SK-N-SH (cell line): ENCODE data around the gene ASF1B. TPM values are rescaled to one million over a fixed set of nuclear protein-coding genes. Genes with fewer than 3 reads are reported as not detected.

Source experiments
- CTCF ChIA-PET: fragments of 300-600, 350-600 bp; formaldehyde crosslinking; extraction: SDS; loops from one replicate; lab custom pipeline; 2021; lab: Yijun Ruan, JAX
- POLR2A ChIA-PET: fragments of 350-600 bp; sonication (Branson Sonifier 250); formaldehyde crosslinking; extraction: SDS; loops from one replicate; lab custom pipeline; 2020; ENCODE audit warnings: antibody characterized with exemption, inconsistent platforms; lab: Yijun Ruan, JAX
- DNase-seq: peaks from one replicate; pipeline ENCODE4 v3.0.0; 2012
- H2AFZ ChIP-seq: fragments of 200-600 bp; sonication (generic); 2 replicates; pipeline ENCODE4 v1.8.1; 2016; ENCODE audit warnings: antibody characterized with exemption, mild to moderate bottlenecking, low read depth
- H3F3A ChIP-seq: fragments of 200-600 bp; sonication (generic); replicated peaks from 2 replicates; pipeline ENCODE3; 2016; ENCODE audit warnings: antibody characterized with exemption, mild to moderate bottlenecking; ENCODE audit not compliant: insufficient read depth
- H3K27ac ChIP-seq, 2 experiments: fragments of 200-500 bp in 1 of 2; fragments of 200-600 bp in 1 of 2; sonication (Bioruptor generic) in 1 of 2; sonication (generic), shearing (Covaris generic) in 1 of 2; 2 replicates each; pipeline versions ENCODE4 v1.5.1 to v1.6.1; 2014 to 2016; ENCODE audit warnings: low read depth in 2 of 2, inconsistent platforms in 1 of 2, low read length in 1 of 2, mild to moderate bottlenecking in 1 of 2, mixed read lengths in 1 of 2
- H3K27me3 ChIP-seq: fragments of 200-600 bp; sonication (generic), shearing (Covaris generic); 2 replicates; pipeline ENCODE4 v1.6.1; 2016; ENCODE audit warnings: mixed run types; ENCODE audit not compliant: insufficient read depth
- H3K36me3 ChIP-seq, 2 experiments: fragments of 200-500 bp in 1 of 2; fragments of 200-600 bp in 1 of 2; sonication (Bioruptor generic) in 1 of 2; sonication (generic) in 1 of 2; replicated peaks in 1 of 2; 2 replicates each; pipeline versions ENCODE3 to v1.5.1; 2014 to 2016; ENCODE audit warnings: low read length in 1 of 2, mild to moderate bottlenecking in 1 of 2; ENCODE audit not compliant: insufficient read depth in 2 of 2, control insufficient read depth in 1 of 2
- H3K4me1 ChIP-seq, 2 experiments: fragments of 200-500 bp in 1 of 2; fragments of 200-600 bp in 1 of 2; sonication (Bioruptor generic) in 1 of 2; sonication (generic), shearing (Covaris generic) in 1 of 2; 2 replicates each; pipeline versions ENCODE4 v1.5.1 to v1.6.1; 2014 to 2016; ENCODE audit warnings: low read depth in 1 of 2, low read length in 1 of 2, mixed run types in 1 of 2; ENCODE audit not compliant: insufficient read depth in 2 of 2, control insufficient read depth in 1 of 2
- H3K4me2 ChIP-seq: fragments of 200-600 bp; sonication (generic), shearing (Covaris generic); 2 replicates; pipeline ENCODE4 v1.6.1; 2017; ENCODE audit warnings: mixed run types
- H3K4me3 ChIP-seq, 2 experiments: fragments of 200-500 bp in 1 of 2; fragments of 200-600 bp in 1 of 2; sonication (Bioruptor generic) in 1 of 2; sonication (generic), shearing (Covaris generic) in 1 of 2; 2 replicates each; pipeline versions ENCODE4 v1.5.1 to v1.8.1; 2014 to 2016; ENCODE audit warnings: low read depth in 2 of 2, inconsistent platforms in 1 of 2, low read length in 1 of 2, mild to moderate bottlenecking in 1 of 2, mixed read lengths in 1 of 2, moderate library complexity in 1 of 2
- H3K79me2 ChIP-seq: fragments of 200-600 bp; sonication (generic); 2 replicates; pipeline ENCODE4 v1.8.1; 2017; ENCODE audit warnings: mild to moderate bottlenecking; ENCODE audit not compliant: insufficient read depth
- H3K9ac ChIP-seq: fragments of 200-600 bp; sonication (generic); 2 replicates; pipeline ENCODE4 v1.6.1; 2017; ENCODE audit warnings: mixed run types
- H3K9me2 ChIP-seq: fragments of 200-600 bp; sonication (generic); 2 replicates; pipeline ENCODE4 v1.6.1; 2017; ENCODE audit warnings: mixed run types
- H3K9me3 ChIP-seq: fragments of 200-600 bp; sonication (generic); 2 replicates; pipeline ENCODE4 v1.6.1; 2017; ENCODE audit warnings: mixed run types, mild to moderate bottlenecking, moderate library complexity
- H4K20me1 ChIP-seq: fragments of 200-600 bp; sonication (generic); 2 replicates; pipeline ENCODE4 v1.6.1; 2017; ENCODE audit warnings: mild to moderate bottlenecking, mixed run types; ENCODE audit not compliant: insufficient read depth
- ELF1 ChIP-seq: IDR thresholded peaks from 2 replicates; pipeline ENCODE4 v1.4.0; 2012
- EP300 ChIP-seq, 2 experiments: IDR thresholded peaks; 2 replicates each; pipeline versions ENCODE4 v1.4.0 to v1.6.1; 2012; ENCODE audit warnings: borderline replicate concordance in 1 of 2, low read depth in 1 of 2, low read length in 1 of 2
- FOXJ3 ChIP-seq: sonication (generic); formaldehyde crosslinking; IDR thresholded peaks from 2 replicates; pipeline ENCODE4 v1.5.1; 2020; ENCODE audit warnings: mild to moderate bottlenecking, missing genetic modification reagents
- FOXM1 ChIP-seq: IDR thresholded peaks from 2 replicates; pipeline ENCODE4 v1.4.0; 2012; ENCODE audit warnings: low read depth, mild to moderate bottlenecking
- IRF3 ChIP-seq: fragments of 150-350 bp; IDR thresholded peaks from 2 replicates; pipeline ENCODE4 v1.6.1; 2016; ENCODE audit warnings: mild to moderate bottlenecking, low read depth, low read length
- JUND ChIP-seq: IDR thresholded peaks from 2 replicates; pipeline ENCODE4 v1.4.0; 2012
- MAX ChIP-seq: IDR thresholded peaks from 2 replicates; pipeline ENCODE4 v1.4.0; 2012; ENCODE audit warnings: low read depth
- MEF2A ChIP-seq: IDR thresholded peaks from 2 replicates; pipeline ENCODE4 v1.4.0; 2012; ENCODE audit warnings: low read depth, borderline replicate concordance
- MXI1 ChIP-seq: IDR thresholded peaks from 2 replicates; pipeline ENCODE4 v1.6.1; 2012; ENCODE audit warnings: mild to moderate bottlenecking, low read depth, low read length, improper control_type of control experiment
- POLR2AphosphoS5 ChIP-seq: IDR thresholded peaks from 2 replicates; pipeline ENCODE4 v1.6.1; 2012; ENCODE audit warnings: low read depth, low read length
- RAD21 ChIP-seq: IDR thresholded peaks from 2 replicates; pipeline ENCODE4 v1.6.1; 2012; ENCODE audit warnings: mild to moderate bottlenecking, low read length
- RFX5 ChIP-seq: IDR thresholded peaks from 2 replicates; pipeline ENCODE4 v1.6.1; 2012; ENCODE audit warnings: mild to moderate bottlenecking, improper control_type of control experiment, low read length
- SIN3A ChIP-seq: IDR thresholded peaks from 2 replicates; pipeline ENCODE4 v1.6.1; 2012; ENCODE audit warnings: low read depth, mild to moderate bottlenecking, low read length, moderate library complexity, borderline replicate concordance
- TAF1 ChIP-seq: IDR thresholded peaks from 2 replicates; pipeline ENCODE4 v1.6.1; 2012; ENCODE audit warnings: low read depth, mild to moderate bottlenecking, low read length, moderate library complexity, borderline replicate concordance
- TCF12 ChIP-seq: IDR thresholded peaks from 2 replicates; pipeline ENCODE4 v1.4.0; 2012
- TEAD4 ChIP-seq: IDR thresholded peaks from 2 replicates; pipeline ENCODE4 v1.4.0; 2012; ENCODE audit warnings: mild to moderate bottlenecking, borderline replicate concordance; ENCODE audit not compliant: insufficient read depth
- USF1 ChIP-seq: IDR thresholded peaks from 2 replicates; pipeline ENCODE4 v1.4.0; 2012; ENCODE audit warnings: low read depth, borderline replicate concordance
- ZBTB33 ChIP-seq: IDR thresholded peaks from 2 replicates; pipeline ENCODE4 v1.4.0; 2012; ENCODE audit warnings: low read depth, borderline replicate concordance
- WGBS: methylation state at CpG from one replicate; pipeline ENCODE4 v1.1.6; 2017; ENCODE audit warnings: low lambda C conversion rate; 5-methylcytosine and 5-hydroxymethylcytosine counted together
- polyA plus RNA-seq, 3 experiments: library from polyadenylated mRNA; depleted of rRNA; stranded (reverse); fragments of >200 nt; gene quantifications; 2 replicates each; pipeline ENCODE4 v1.2.3, GENCODE V29; 2012

The ASF1B gene
- polyA plus RNA-seq, 1 of the 3 experiments (the other 2 are of a cell fraction) = 19.0 TPM

GRCh38 chr19:14086098-14086497 lies 50.3 kb downstream of the ASF1B start:
- Histone ChIP-seq H3K27me3 (no peaks in the 10 kb centered on the region), H3K4me2 (no peak overlapping the region), H2AFZ (no peak overlapping the region), H3K4me1 (peaks cover 3 to 11% of the 10 kb centered on the region in 2 experiments; a peak in 2 of 4 replicates), H3F3A (peaks cover 17% of the 10 kb centered on the region), H4K20me1 (peaks cover 4% of the 10 kb centered on the region; the same call in 1 of the 2 replicates), H3K27ac (no peak overlapping the region), H3K79me2 (peaks cover 9% of the 10 kb centered on the region; the same call in 1 of the 2 replicates), H3K9ac (no peak overlapping the region), H3K4me3 (no peak overlapping the region), H3K9me3 (no peaks in the 10 kb centered on the region), H3K36me3 (peaks cover 14 to 16% of the 10 kb centered on the region in 2 experiments), H3K9me2 (no peaks in the 10 kb centered on the region)
- TF ChIP-seq TCF12 = no peak
- no peak for TF ChIP-seq RFX5
- no peak for TF ChIP-seq JUND
- no peak for TF ChIP-seq ELF1
- TF ChIP-seq ZBTB33 = no peak
- TF ChIP-seq MXI1 = no peak
- no peak for TF ChIP-seq IRF3
- TF ChIP-seq USF1 = no peak
- WGBS = 92% methylated on average over 5 of the region's 5 CpGs
- no peak for DNase-seq
- CTCF ChIA-PET = interaction anchor here (6.6 kb wide), 1 partner anchor 14 kb away, joined by 37 read pairs; the partner anchor contains the start of gene MISP3
- POLR2A ChIA-PET = no interaction called here

- peaks cover 17% of the 10 kb centered on the region for H3F3A ChIP-seq
- no peaks in the 10 kb centered on the region for H3K9me2 ChIP-seq
- H3K27me3 ChIP-seq = no peaks in the 10 kb centered on the region
- no peak for DNase-seq
- no peak within 1 kb of the TSS for H3K4me2 ChIP-seq
- peaks cover 4% of the 10 kb centered on the region; the same call in 1 of the 2 replicates for H4K20me1 ChIP-seq
- H3K4me3 ChIP-seq = no peak within 1 kb of the TSS
- H3K9ac ChIP-seq = no peak within 1 kb of the TSS
- 97% methylated on average over 33 of the region's 54 CpGs for WGBS
- ChIA-PET CTCF (interaction anchor here (0.8 to 6.6 kb wide), 2 partner anchors 13 to 206 kb away, joined by 3 to 37 read pairs; partner anchors contain the start of gene MISP3), POLR2A (no interaction called here)
- H3K4me1 ChIP-seq = peaks cover 3 to 12% of the 10 kb centered on the region in 2 experiments; a peak in 2 of 4 replicates
- no peaks in the 10 kb centered on the region for H3K9me3 ChIP-seq
- peaks cover 14% of the 10 kb centered on the region; the same call in 1 of the 2 replicates for H3K79me2 ChIP-seq
- H3K27ac ChIP-seq = no peak within 1 kb of the TSS
- H2AFZ ChIP-seq = no peak within 1 kb of the TSS
- peaks cover 14 to 16% of the 10 kb centered on the region in 2 experiments for H3K36me3 ChIP-seq
- TF ChIP-seq EP300 (IDR thresholded peaks at IDR 0.05; ENCODE audit: borderline replicate concordance in 1 of 2, low read depth in 1 of 2, low read length in 1 of 2) (no peak), TEAD4 (no peak), FOXM1 (no peak), FOXJ3 (no peak), USF1 (no peak), RAD21 (no peak), SIN3A (no peak), MEF2A (no peak), POLR2AphosphoS5 (no peak), TCF12 (no peak), MAX (no peak), TAF1 (no peak)
These were observed 50.9 kb downstream of the ASF1B start, which contains the start of gene C19orf67 for GRCh38 chr19:14085309-14085995. TSS of gene C19orf67 (minus strand) at chr19:14085783. CDS start at chr19:14085627, 156 bp downstream.
